Measurements from ENCODE around the gene PGC. TPM values are rescaled to one million over a fixed set of nuclear protein-coding genes. Genes with fewer than 3 reads are reported as not detected.

PGC gene
- total RNA-seq, 1 donor from 2014 or later = not detected

DNA sequence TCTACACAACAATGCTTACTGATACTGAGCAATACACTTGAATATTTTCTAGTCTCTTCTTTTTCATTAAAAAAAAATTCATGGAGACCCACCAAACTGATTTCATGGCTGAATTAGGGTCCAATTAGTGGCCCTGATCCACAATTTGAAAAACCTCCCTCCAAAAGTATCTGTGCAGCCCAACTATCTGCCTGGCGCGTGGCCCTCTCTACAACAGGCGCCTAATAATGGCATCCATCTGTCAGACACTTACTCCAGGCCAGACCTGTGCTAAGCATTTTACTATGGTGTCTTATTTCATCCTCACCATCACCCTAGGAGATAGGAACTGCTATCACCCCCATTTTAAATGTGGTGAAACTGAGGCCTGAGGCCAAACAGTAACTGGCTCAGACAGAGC lies 25.8 kb downstream of the PGC start:
- no peak overlapping the region for H3K27ac ChIP-seq (replicated peaks)
- no peak overlapping the region for H3K4me3 ChIP-seq
- TF ChIP-seq, protein P1, sequence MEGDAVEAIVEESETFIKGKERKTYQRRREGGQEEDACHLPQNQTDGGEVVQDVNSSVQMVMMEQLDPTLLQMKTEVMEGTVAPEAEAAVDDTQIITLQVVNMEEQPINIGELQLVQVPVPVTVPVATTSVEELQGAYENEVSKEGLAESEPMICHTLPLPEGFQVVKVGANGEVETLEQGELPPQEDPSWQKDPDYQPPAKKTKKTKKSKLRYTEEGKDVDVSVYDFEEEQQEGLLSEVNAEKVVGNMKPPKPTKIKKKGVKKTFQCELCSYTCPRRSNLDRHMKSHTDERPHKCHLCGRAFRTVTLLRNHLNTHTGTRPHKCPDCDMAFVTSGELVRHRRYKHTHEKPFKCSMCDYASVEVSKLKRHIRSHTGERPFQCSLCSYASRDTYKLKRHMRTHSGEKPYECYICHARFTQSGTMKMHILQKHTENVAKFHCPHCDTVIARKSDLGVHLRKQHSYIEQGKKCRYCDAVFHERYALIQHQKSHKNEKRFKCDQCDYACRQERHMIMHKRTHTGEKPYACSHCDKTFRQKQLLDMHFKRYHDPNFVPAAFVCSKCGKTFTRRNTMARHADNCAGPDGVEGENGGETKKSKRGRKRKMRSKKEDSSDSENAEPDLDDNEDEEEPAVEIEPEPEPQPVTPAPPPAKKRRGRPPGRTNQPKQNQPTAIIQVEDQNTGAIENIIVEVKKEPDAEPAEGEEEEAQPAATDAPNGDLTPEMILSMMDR (IDR thresholded peaks at IDR 0.05; ENCODE audit: borderline replicate concordance) = no peak
- DNase-seq = no peak
- peaks cover 100% of the 10 kb centered on the region for H3K4me1 ChIP-seq
- no peaks in the 10 kb centered on the region for H3K36me3 ChIP-seq
- intact Hi-C loops (cut with micrococcal nuclease) = no loop called here
- no peaks in the 10 kb centered on the region for H3K27me3 ChIP-seq (ENCODE audit: low read depth)
- H3K9me3 ChIP-seq (replicated peaks) = no peaks in the 10 kb centered on the region

DNA sequence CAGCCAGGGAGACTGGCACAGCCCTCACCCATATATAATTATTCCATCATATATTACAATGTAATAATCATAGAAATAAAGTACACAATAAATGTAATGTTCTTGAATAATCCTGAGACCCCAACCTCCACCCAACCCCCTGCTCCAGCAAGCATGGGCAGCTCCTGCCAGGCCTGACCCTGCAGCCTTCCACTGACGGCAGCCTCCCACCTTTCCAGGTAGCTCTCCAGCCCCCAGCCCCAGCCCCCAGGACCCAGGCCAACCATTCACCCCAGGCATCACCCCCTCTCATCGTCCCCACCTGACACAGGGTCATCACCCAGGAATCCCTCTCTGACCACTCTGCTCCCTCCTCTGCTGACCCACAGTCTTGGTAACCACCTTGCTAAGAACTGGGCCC lies 26.4 kb downstream of the PGC start:
- intact Hi-C loops (cut with micrococcal nuclease) = no loop called here
- Histone ChIP-seq H3K9me3 (replicated peaks) (no peaks in the 10 kb centered on the region), H3K4me1 (peaks cover 100% of the 10 kb centered on the region), H3K36me3 (no peaks in the 10 kb centered on the region), H3K4me3 (no peak overlapping the region), H3K27me3 (ENCODE audit: low read depth) (no peaks in the 10 kb centered on the region), H3K27ac (replicated peaks) (peak overlapping the region; percentile 92)
- TF ChIP-seq, protein P1 (IDR thresholded peaks at IDR 0.05; ENCODE audit: borderline replicate concordance) = no peak
- no peak for DNase-seq

DNA sequence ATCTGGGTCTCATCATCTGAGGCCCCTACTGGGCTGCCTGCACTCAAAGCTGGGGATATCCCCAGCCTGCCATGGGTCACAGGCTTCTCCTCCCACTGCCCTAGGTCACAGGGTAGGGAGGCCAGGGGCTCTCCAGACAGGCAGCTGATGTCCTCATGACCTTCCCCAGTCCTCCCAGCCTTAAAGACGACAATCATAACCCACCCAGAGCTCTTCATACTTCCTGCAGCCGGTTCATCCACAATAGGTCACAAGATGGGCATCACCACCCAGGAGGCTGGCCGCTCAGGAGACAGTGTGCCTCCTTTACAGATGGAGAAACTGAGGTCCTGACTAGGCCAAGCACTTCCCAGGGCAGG lies 27.0 kb downstream of the PGC start:
- DNase-seq = no peak
- Histone ChIP-seq H3K4me3 (no peak overlapping the region), H3K4me1 (peaks cover 100% of the 10 kb centered on the region), H3K36me3 (no peaks in the 10 kb centered on the region), H3K27ac (replicated peaks) (peak overlapping the region; percentile 92), H3K9me3 (replicated peaks) (no peaks in the 10 kb centered on the region), H3K27me3 (ENCODE audit: low read depth) (no peaks in the 10 kb centered on the region)
- TF ChIP-seq, protein P1 (IDR thresholded peaks at IDR 0.05; ENCODE audit: borderline replicate concordance) = no peak
- intact Hi-C loops (cut with micrococcal nuclease) = no loop called here

DNA sequence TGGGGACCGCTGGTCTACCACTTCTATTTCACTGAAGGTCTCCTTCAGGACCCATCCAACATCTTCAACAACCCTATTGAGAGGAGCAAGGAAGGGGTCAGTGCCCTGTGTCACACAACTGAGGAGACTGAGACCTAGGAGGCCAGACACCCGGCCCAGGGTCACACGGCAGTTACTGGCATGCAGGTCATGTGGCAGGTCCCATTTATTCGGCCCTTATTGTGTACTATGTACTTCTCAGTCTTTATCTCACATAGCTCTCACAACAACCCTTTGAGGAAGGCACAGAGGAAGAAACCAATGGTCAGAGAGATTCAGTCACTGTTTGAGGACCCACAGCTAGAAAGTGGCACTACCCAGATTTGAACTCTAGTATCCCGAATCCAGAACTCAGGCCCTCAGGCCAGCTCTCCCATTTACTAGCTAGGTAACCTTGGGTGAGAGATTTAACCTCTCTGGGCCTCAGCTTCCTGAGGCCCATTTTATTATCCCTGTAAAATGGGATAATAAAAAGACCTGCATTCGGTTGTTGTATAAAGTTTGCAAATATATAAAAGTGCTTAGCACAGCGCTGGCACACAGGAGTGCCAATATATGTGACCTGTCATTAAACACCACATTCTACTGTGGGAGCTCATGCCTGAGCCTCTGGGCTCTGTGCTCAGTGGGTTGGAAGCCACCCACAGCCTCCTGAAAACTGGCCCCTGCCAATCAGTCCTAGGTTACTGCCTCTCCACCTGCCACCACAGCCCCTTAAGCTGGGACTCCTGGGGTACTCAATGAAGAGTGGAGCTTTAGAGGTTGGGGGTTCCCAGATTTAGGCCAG lies 27.5 kb downstream of the PGC start:
- H3K9me3 ChIP-seq (replicated peaks) = no peaks in the 10 kb centered on the region
- no peak for DNase-seq
- intact Hi-C loops (cut with micrococcal nuclease) = no loop called here
- TF ChIP-seq, protein P1 (IDR thresholded peaks at IDR 0.05; ENCODE audit: borderline replicate concordance) = no peak
- H3K36me3 ChIP-seq = no peaks in the 10 kb centered on the region
- H3K4me3 ChIP-seq = no peak overlapping the region
- H3K27ac ChIP-seq (replicated peaks) = peak overlapping the region; percentile 92
- no peaks in the 10 kb centered on the region for H3K27me3 ChIP-seq (ENCODE audit: low read depth)
- peaks cover 100% of the 10 kb centered on the region for H3K4me1 ChIP-seq

DNA sequence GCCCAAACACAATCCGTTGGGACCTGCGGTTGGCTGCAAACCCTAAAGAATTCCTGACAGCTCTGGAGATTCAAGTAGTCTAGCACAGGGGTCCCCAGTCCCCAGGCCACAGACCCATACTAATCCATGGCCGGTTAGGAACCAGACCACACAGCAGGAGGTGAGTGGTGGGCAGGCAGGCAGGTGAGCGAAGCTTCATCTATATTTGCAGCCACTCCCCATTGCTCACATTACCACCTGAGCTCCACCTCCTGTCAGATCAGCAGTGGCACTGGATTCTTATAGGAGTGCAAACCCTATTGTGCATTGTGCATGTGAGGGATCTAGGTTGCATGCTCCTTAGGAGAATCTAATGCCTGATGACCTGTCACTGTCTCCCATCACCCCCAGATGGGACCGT lies 28.4 kb downstream of the PGC start:
- no peak overlapping the region for H3K4me3 ChIP-seq
- H3K4me1 ChIP-seq = peaks cover 100% of the 10 kb centered on the region
- no peaks in the 10 kb centered on the region for H3K9me3 ChIP-seq (replicated peaks)
- TF ChIP-seq, protein P1 (IDR thresholded peaks at IDR 0.05; ENCODE audit: borderline replicate concordance) = no peak
- intact Hi-C loops (cut with micrococcal nuclease) = no loop called here
- no peak for DNase-seq
- H3K27ac ChIP-seq (replicated peaks) = peak overlapping the region; percentile 92
- H3K27me3 ChIP-seq (ENCODE audit: low read depth) = no peaks in the 10 kb centered on the region
- H3K36me3 ChIP-seq = no peaks in the 10 kb centered on the region

Measured in left ventricle myocardium inferior (tissue), 1 donor.